Measurements from ENCODE around the gene FBXW8.

GRCh38 chr12:117045160-117046010 lies 134.6 kb downstream of the FBXW8 start:
- no peak for TF ChIP-seq RXRA (IDR thresholded peaks at IDR 0.05)
- no peak for TF ChIP-seq CTCF (IDR thresholded peaks at IDR 0.05; ENCODE audit: low read depth, low read length, missing input control)
- TF ChIP-seq SP1 (IDR thresholded peaks at IDR 0.05), result no peak

Measured in liver (tissue), 3 donors.